Tibial nerve (tissue), 4 donors: ENCODE measurements around the gene VTI1A. TPM values are rescaled to one million over a fixed set of nuclear protein-coding genes. Genes with fewer than 3 reads are reported as not detected.

Experiments used
- DNase-seq, 2 donors: peaks; one replicate each; pipeline ENCODE4 v3.0.0-alpha.2; 2019; ENCODE audit warnings: low spot score in 2 of 2
- H3K27ac ChIP-seq, 4 donors: fragments of 200-600 bp; sonication (generic) in 3 of 4; one replicate each; pipeline ENCODE4 v1.5.1; 2017 to 2019; ENCODE audit warnings: mild to moderate bottlenecking in 1 of 4
- H3K27me3 ChIP-seq, 2 donors: fragments of 200-600 bp; sonication (generic) in 1 of 2; one replicate each; pipeline versions ENCODE4 v1.5.1 to v1.6.0; 2017 to 2019
- H3K36me3 ChIP-seq, 3 donors: fragments of 200-600 bp; sonication (generic); one replicate each; pipeline ENCODE4 v1.5.1; 2018 to 2019
- H3K4me1 ChIP-seq, 4 donors: fragments of 200-600 bp; sonication (generic) in 3 of 4; one replicate each; pipeline ENCODE4 v1.5.1; 2017 to 2019
- H3K4me3 ChIP-seq, 4 donors: fragments of 200-600 bp; sonication (generic) in 3 of 4; one replicate each; pipeline ENCODE4 v1.5.1; 2017 to 2019; ENCODE audit warnings: mild to moderate bottlenecking in 1 of 4, moderate library complexity in 1 of 4
- H3K9me3 ChIP-seq, 4 donors: fragments of 200-600 bp; sonication (generic) in 3 of 4; one replicate each; pipeline ENCODE4 v1.5.1; 2017 to 2019
- EP300 ChIP-seq, 2 donors: sonication (generic); formaldehyde crosslinking; IDR thresholded peaks; one replicate each; pipeline ENCODE4 v1.6.1; 2017; ENCODE audit warnings: antibody characterized with exemption in 2 of 2, mild to moderate bottlenecking in 1 of 2
- POLR2A ChIP-seq, 2 donors: fragments of 450-650 bp; IDR thresholded peaks; one replicate each; pipeline ENCODE4 v1.6.1; 2017; ENCODE audit warnings: antibody characterized with exemption in 2 of 2, mild to moderate bottlenecking in 2 of 2, moderate library complexity in 2 of 2
- WGBS, 2 donors: methylation state at CpG; one replicate each; pipeline ENCODE4 v1.1.5; 2018; 5-methylcytosine and 5-hydroxymethylcytosine counted together
- total RNA-seq, 4 donors: library from RNA; depleted of rRNA; stranded (reverse); fragments of >200 nt; gene quantifications; one replicate each; pipeline ENCODE4 v1.1.0, GENCODE V29; 2016
- TF ChIP-seq, protein P1 (sequence below), 5 experiments: fragments of 200-600 bp in 3 of 5; fragments of 450-650 bp in 2 of 5; sonication (generic) in 3 of 5; IDR thresholded peaks; one replicate each; pipeline ENCODE4 v1.5.1; 2016 to 2019; ENCODE audit warnings: antibody characterized with exemption in 5 of 5, mild to moderate bottlenecking in 3 of 5, moderate library complexity in 2 of 5

VTI1A gene
- total RNA-seq, 4 donors from 2014 or later = 96.5 to 253 (median 127) TPM

DNA sequence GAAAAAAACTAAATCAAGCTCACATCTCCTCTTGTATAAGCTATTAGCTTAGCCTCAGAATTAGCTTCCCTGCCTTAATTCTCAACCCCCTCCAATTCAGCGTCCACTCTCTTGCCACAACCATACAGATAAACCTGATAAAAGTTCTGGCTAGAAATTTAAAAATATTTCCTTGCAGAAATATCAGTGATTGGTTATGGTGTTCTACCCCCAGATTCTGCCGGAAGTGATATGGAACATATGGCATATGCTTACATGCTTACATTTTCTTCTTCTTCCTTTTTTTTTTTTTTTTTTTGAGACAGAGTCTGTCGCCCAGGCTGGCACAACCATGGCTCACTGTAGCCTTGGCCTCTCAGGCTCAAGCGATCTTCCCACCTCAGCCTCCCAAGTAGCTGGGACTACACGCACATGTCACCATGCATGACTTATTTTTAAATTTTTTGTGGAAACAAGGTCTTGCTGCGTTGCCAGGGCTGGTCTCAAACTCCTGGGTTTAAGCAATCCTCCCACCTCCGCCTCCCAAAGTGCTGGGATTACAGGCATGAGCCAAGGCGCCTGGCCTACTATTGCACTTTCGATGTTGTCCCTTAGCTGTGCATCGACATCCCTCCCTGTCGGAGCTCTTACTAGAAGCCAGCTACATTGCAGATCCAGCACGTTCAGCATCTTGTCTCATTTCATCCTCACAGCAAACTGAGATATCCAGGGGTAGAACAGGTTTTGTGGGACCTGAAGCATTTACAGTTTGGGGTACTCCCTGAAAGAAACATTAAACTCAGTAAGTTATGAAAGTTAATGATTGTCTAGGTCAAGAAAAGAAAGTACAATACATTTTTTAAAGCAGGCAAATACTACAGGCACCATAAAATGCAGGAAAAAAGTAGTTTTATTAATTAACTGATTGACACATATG is 297.4 kb downstream of the VTI1A start:
- Histone ChIP-seq H3K27ac (no peak overlapping the region), H3K36me3 (peaks cover 0 to 3% (median 0%) of the 10 kb centered on the region in 3 donors), H3K9me3 (no peaks in the 10 kb centered on the region), H3K4me1 (peaks cover 0 to 4% (median 0%) of the 10 kb centered on the region in 4 donors), H3K27me3 (no peaks in the 10 kb centered on the region), H3K4me3 (no peak overlapping the region)
- no peak for DNase-seq
- 90 to 96% methylated on average over 12 of the region's 12 CpGs for WGBS, 2 donors
- TF ChIP-seq EP300 (IDR thresholded peaks at IDR 0.05) = no peak

DNA sequence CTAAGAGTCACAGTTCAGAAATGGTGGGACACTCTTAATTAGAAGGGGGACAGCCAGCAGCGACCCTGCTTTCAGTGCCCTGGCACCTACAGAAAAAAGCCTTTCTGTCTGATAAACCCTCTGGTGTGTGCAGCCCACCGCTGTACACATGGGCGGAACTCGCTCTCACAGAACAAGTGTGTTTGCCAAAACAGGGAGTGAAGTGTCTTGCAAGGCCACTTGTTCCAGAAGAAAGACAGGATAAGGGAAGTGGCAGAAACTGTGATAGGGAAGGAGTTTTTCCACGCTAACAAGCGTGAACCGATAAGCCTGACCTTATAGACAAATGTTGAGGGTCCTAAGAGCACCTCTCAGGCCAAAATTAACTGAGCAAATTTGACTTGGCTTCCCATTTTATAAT is 299.3 kb downstream of the VTI1A start:
- no peaks in the 10 kb centered on the region for H3K9me3 ChIP-seq
- DNase-seq = no peak
- TF ChIP-seq, protein P1, sequence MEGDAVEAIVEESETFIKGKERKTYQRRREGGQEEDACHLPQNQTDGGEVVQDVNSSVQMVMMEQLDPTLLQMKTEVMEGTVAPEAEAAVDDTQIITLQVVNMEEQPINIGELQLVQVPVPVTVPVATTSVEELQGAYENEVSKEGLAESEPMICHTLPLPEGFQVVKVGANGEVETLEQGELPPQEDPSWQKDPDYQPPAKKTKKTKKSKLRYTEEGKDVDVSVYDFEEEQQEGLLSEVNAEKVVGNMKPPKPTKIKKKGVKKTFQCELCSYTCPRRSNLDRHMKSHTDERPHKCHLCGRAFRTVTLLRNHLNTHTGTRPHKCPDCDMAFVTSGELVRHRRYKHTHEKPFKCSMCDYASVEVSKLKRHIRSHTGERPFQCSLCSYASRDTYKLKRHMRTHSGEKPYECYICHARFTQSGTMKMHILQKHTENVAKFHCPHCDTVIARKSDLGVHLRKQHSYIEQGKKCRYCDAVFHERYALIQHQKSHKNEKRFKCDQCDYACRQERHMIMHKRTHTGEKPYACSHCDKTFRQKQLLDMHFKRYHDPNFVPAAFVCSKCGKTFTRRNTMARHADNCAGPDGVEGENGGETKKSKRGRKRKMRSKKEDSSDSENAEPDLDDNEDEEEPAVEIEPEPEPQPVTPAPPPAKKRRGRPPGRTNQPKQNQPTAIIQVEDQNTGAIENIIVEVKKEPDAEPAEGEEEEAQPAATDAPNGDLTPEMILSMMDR (IDR thresholded peaks at IDR 0.05) = no peak
- TF ChIP-seq EP300 (IDR thresholded peaks at IDR 0.05) (no peak), POLR2A (IDR thresholded peaks at IDR 0.05) (no peak)
- H3K27ac ChIP-seq = no peak overlapping the region
- no peak overlapping the region for H3K4me3 ChIP-seq
- peaks cover 0 to 3% (median 0%) of the 10 kb centered on the region in 3 donors for H3K36me3 ChIP-seq
- no peaks in the 10 kb centered on the region for H3K27me3 ChIP-seq
- 82 to 87% methylated on average over 7 of the region's 7 CpGs for WGBS, 2 donors
- no peaks in the 10 kb centered on the region for H3K4me1 ChIP-seq

DNA sequence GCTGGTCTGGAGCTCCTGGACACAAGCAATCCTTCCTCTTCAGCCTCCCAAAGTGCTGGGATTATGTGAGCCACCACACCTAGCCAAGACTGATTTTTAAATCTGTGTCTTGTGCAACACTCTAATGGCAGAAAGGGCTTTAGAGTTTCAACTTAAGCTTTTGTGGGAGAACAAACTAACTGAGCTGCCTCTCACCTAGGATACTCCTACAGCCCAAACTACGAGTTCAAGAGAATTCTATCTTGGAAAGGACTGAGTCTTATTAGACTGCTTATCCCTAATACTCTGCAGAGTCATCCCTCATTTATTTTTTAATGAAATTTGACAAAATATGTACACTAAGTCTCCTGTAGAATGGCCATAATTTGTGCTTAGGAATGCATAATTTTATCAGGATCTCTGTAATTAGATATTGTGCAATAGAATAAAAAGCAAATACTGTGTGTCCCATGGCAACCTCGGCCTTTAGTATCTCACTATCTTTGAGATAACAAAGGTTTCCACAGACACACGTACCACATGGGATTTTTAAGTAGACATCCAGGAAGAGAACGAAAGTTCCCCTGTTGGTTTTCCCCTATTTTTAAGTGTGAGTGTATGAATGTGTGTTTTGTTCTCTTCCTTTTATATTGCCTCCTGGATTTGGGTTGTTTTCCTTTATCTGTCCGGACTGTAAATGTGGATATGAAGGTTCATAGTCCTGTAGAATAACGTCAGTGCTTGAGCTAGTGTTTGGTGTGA is 303.6 kb downstream of the VTI1A start:
- WGBS, 2 donors = 84 to 89% methylated on average over 6 of the region's 6 CpGs
- H3K9me3 ChIP-seq = no peaks in the 10 kb centered on the region
- TF ChIP-seq, protein P1 (IDR thresholded peaks at IDR 0.05) = no peak
- no peak for TF ChIP-seq EP300 (IDR thresholded peaks at IDR 0.05)
- TF ChIP-seq POLR2A (IDR thresholded peaks at IDR 0.05) = no peak

DNA sequence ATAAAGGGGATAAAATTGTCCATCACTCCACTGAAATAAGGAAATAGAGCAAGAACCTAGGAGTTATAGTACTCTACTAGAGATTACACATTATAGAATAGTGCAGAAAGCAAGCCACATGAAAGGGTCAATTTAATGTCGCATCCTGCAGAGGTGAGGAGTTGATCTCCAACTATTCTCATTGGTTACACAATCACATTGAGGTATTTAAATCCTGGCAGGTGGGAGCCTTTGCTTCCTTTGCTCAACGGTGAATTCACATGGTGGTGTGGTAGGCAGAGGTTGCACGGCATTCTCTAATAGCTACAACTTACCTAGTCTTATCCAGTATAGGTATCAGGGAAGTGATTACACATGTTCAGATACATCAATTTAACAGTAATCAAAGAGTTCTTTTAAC is 304.6 kb downstream of the VTI1A start:
- H3K9me3 ChIP-seq = no peaks in the 10 kb centered on the region
- WGBS, 2 donors = 95 to 97% methylated on average over 3 of the region's 3 CpGs
- H3K27ac ChIP-seq = no peak overlapping the region
- no peak for DNase-seq
- peaks cover 0 to 24% (median 2%) of the 10 kb centered on the region in 4 donors for H3K4me1 ChIP-seq
- H3K4me3 ChIP-seq = no peak overlapping the region
- H3K27me3 ChIP-seq = no peaks in the 10 kb centered on the region
- H3K36me3 ChIP-seq = peaks cover 0 to 3% (median 0%) of the 10 kb centered on the region in 3 donors
- TF ChIP-seq, protein P1 (IDR thresholded peaks at IDR 0.05) = no peak
- TF ChIP-seq EP300 (IDR thresholded peaks at IDR 0.05) (no peak), POLR2A (IDR thresholded peaks at IDR 0.05) (no peak)

More for the DNA sequence above, 303.6 kb downstream of the VTI1A start:
- H3K27ac ChIP-seq = no peak overlapping the region
- no peaks in the 10 kb centered on the region for H3K27me3 ChIP-seq
- peaks cover 0 to 16% (median 2%) of the 10 kb centered on the region in 4 donors for H3K4me1 ChIP-seq
- no peak overlapping the region for H3K4me3 ChIP-seq
- no peak for DNase-seq
- H3K36me3 ChIP-seq = peaks cover 0 to 3% (median 0%) of the 10 kb centered on the region in 3 donors

DNA sequence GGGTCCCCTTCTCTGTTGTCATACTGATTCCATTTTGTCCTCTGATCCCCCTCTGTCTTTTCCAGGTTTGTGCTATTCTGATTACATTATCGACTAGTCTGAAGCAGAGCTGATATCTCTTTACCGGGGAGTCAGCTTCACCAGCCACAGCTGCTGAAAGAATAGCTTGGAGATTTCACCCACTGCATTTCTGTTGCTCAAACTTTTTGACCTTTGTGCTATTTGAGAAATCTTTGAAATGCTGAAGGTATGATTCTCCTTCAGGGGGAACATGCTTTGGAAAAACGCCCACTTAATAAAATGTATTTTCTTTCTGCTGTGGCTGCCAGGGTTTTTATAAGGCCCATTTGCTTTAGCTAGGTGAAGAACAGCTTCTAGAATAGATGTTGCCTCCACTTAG is 305.3 kb downstream of the VTI1A start:
- WGBS, 2 donors = 68 to 77% methylated on average over 3 of the region's 3 CpGs
- Histone ChIP-seq H3K9me3 (no peaks in the 10 kb centered on the region), H3K36me3 (peaks cover 0 to 3% (median 0%) of the 10 kb centered on the region in 3 donors), H3K27me3 (no peaks in the 10 kb centered on the region), H3K4me1 (peaks cover 0 to 24% (median 2%) of the 10 kb centered on the region in 4 donors), H3K4me3 (no peak overlapping the region), H3K27ac (no peak overlapping the region)
- no peak for TF ChIP-seq POLR2A (IDR thresholded peaks at IDR 0.05)
- no peak for TF ChIP-seq EP300 (IDR thresholded peaks at IDR 0.05)
- TF ChIP-seq, protein P1 (IDR thresholded peaks at IDR 0.05) = no peak
- DNase-seq = no peak
